Forelimb muscle (tissue), 1 donor: ENCODE data around the gene RPS27. TPM values are rescaled to one million over a fixed set of nuclear protein-coding genes. Genes with fewer than 3 reads are reported as not detected.
"Not testable (repeated sequence)": the region's sequence is repeated elsewhere in the genome, so short reads cannot be mapped to it uniquely, and the experiment has no call there.

Experiments used
- DNase-seq: peaks from one replicate; pipeline ENCODE4 v3.0.0-alpha.2; 2013; ENCODE audit warnings: low read depth
- polyA plus RNA-seq: library from polyadenylated mRNA; unstranded; fragments of 120-200 nt; gene quantifications from one replicate; pipeline ENCODE4 v1.2.1, GENCODE V29; 2013; ENCODE audit not compliant: insufficient read length

RPS27 gene
- polyA plus RNA-seq, 1 donor: 3,622 TPM

DNA sequence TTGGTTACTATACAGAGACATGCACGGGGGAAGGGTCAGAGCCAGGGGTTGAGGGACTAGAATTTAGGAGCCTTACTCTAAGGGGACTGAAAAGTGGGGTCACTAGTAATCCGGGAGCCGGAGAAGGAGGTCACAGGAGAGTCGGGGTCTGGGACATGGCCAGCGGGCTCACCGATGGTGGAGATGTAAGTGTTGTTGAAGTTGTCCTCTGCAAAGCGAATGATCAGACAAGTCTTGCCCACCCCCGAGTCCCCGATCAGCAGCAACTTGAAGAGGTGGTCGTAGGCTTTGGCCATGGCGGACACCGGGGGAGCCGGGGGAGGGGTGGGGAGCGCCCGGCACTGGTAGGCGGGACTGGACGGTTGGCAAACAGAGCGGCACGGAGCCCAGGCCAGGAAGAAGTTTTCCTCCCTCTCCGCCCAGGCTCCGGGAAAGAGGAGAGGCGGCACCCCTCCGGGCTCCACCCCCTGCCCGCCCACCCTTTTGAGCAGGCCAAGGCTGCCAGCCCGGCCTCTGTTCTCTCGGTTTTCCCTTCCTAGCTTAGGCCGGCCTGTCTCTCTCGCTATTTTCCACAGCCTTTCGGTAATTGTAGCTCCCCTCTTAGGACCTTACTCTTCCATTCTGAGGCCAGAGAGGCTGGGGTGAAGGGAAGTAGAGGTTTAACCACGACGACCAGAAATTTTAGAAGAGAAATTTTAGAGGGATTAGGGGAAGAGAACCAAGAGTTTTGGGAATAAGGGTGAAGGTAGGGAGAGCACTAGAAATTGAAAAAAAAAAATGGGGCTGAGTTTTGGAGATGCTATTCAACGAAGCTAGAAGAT, 4.4 kb upstream of the RPS27 start, which contains the start of gene RAB13:
TSS of gene RAB13 (minus strand) at position 399 of the 821 bp plus-strand sequence. CDS start at position 296, 103 bp downstream.
- no peak for DNase-seq

DNA sequence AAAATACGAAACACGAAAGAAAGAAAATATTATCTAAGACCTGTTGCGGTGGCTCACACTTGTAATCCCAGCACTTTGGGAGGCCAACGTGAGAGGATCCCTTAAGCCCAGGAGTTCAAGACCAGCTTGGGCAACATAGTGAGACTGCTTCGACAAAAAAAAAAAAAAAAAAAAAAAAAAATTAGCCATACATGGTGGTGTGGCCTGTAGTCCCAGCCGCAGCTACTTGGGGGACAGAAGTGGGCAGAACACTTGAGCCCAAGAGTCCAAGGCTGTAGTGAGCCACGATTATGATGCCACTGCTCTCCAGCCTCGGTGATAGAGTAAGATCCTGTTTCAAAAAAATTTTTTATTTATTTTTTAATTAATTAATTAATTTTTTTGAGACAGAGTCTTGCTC, 2.9 kb upstream of the RPS27 start:
- no peak for DNase-seq

DNA sequence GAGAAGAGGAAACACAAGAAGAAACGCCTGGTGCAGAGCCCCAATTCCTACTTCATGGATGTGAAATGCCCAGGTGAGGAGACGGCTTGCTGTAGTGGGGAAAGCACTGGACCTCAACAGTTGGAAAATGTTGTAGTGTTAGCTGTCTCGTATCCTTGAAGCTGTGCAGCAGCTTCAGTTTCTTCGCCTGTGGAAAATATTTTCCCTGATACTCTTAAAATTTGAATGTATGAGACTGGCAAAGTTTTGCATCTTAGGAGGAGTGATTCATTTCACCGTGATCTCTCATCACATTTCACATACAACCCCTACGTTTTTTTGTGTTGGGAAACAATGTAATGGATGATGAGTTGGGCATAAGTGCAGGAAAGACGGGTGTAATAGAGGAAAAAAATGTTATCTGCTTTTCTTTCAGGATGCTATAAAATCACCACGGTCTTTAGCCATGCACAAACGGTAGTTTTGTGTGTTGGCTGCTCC, 629 bp downstream of the RPS27 start:
- DNase-seq: no peak

DNA sequence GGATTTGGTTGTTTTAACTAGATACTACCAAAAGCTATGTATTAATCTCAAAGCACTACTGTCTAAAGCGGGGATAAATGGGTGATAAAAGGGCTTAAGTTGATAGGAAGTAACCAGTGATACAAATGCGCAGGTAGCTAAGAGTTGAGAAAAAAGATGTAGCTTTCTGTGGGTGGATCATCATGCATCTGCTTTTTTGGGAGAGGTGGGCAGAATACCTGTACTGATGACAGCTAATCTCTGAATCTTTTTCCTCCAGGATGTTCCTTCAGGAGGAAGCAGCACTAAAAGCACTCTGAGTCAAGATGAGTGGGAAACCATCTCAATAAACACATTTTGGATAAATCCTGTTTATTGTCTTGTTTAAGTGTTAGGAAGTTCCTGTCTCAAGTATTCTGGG, 1.2 kb downstream of the RPS27 start:
- DNase-seq: no peak

DNA sequence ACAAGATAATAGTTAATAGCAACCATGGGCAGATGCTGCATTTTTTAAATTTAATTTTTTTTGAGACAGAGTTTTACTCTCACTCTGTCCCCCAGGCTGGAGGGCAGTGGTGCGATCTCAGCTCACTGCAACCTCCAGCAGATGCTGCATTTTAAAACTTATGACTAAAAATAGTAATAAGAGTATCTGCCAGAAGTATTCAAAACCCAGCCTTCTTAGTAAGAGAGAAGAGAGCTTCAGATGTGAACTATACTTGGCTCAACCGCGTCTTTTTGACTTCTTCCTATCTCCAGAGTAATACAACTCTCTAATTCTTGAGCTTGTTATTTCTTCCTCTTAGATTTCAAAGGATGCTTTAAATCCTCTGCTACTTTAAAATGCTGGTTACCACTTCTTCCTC, 4.6 kb downstream of the RPS27 start:
- DNase-seq: no peak

DNA sequence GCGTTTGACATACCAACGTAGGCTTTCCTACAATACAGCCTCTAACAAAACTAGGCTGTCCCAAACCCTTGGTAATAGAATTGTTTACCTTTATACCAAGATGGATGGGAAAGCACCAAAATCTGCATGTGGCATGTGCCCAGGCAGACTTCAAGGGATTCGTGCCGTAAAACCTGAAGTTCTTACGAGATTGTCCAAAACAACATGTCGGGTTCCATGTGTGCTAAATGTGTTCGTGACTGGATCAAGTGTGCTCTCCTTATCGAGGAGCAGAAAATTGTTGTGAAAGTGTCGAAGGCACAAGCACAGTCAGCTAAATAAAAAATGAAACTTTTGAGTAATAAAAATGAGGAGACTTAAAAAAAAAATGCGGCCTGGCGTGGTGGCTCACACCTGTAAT, 5.1 kb downstream of the RPS27 start:
- no peak for DNase-seq

DNA sequence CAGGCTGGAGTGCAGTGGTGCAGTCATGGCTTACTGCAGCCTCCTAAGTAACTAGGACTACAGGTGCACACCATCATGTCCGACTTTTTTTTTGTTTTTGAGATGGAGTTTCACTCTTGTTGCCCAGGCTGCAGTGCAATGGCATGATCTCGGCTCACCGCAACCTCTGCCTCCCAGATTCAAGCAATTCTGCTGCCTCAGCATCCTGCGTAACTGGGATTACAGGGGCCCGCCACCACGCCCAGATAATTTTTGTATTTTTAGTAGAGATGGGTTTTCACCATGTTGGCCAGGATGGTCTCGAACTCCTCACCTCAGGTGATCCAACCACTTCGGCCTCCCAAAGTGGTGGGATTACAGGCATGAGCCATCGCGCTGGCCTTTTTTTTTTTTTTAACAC, 6.3 kb downstream of the RPS27 start:
- DNase-seq: not testable (repeated sequence)

DNA sequence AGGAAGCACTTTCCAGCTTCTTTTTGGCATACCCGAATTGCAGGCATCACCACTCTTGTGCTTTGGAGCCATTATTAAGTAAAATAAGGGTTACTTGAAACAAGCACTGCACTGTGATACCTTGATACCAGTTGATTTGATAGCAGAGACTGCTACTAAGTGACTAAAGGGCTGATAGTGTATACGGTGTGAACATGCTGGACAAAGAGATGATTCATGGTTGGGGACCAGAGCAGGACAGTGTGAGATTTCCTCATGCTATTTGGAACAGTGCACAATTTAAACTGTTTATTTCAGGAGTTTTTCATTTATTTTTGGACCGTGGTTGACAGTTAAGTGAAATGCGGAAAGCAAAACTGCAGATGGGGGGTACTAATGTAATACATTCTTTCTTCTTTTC, 9.9 kb downstream of the RPS27 start:
- no peak for DNase-seq

DNA sequence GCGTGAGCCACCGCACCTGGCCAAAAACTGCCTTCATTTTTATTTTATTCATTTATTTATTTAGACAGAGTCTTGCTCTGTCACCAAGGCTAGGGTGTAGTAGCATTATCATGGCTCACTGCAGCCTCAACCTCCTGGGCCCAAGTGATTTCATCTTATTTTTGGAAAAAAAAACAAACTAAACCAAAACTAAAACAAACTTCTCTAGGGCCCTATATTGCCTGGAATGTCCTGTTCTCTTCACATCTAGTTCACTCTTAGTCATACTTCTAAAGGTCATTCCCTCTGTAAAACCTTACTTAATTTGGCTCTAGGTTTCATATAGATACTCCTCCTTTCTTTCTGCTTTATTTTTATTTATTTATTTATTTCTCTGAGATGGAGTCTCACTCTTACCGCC, 15.6 kb downstream of the RPS27 start:
- no peak for DNase-seq

DNA sequence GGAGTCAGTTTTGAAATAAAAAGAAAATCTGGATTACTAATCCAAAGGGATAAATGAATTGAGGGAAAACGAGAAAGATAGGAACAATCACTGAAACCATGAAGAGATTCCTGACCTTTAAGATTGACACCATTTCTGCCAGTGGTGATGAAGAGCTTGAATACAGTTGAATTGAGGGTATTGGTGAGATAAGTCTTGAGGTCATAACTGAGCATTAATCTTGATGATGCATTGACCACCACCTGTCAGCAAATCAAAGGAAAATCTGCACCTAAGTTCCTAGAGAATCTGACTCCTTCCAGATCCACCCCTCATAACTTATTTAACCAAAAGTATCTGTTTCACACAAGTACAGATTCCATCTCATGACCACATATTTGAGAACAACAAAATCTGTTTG, 21.6 kb downstream of the RPS27 start:
- DNase-seq: no peak

DNA sequence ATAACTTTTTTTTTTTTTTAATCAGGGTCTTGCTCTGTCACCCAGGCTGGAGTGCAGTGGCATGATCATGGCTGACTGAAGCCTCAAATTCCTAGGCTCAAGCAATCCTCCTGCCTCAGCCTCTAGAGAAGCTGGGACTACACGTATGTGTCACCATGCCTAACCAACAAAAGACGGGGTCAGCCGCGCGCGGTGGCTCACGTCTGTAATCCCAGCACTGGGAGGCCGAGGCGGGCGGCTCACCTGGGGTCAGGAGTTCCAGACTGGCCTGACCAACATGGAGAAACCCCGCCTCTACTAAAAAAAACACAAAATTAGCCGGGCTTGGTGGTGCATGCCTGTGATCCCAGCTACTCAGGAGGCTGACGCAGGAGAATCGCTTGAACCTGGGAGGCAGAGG, 22.0 kb downstream of the RPS27 start:
- not testable (repeated sequence) for DNase-seq

DNA sequence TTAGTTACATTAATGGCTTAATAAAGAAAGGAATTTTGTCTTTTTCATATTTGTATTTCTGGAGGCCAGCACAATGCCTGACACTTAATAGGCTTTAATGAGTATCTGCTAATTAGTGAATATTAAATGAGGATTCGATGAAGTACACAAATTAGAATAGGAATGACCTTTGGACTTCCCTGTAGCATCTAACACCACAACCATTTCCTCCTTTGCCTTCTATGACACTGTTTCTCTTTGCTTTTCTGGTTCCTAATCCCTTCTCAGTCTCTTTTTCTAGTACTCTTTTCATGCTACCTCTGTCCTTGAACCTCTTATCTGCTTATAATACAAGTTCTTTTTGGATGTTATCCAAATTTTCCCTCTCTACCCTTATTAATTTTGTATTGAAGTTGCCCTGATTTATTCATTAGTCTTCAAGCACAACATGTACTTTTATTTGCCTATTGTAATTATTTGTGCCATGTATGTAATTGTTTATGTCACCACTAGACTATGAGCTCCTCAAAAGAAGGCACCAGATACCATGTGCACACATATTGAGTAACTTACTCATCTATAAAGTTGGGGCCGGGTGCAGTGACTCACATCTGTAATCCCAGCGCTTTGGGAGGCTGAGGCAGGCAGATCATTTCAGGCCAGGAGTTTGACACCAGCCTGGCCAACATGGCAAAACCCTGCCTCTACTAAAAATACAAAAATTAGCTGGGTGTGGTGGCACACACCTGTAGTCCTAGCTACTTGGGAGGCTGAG, 23.8 kb downstream of the RPS27 start:
- no peak for DNase-seq

DNA sequence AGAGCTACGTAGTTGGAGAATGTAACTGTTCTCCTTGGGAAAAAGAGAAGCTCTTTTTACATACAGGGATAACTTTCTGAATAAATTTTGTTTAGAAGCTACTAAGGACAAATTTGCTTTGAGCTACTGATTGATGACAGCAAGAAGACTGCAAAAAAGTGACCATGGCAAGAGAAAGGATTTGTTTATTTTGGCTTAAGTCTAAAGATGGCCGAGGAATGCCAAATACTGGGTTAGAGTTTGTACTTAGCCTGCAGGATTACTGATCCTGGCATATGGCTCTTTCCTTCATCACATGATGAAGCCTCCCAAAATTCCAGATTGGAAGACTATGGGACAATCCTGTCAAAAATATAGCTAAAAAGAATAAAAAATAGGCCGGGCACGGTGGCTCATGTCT, 28.7 kb downstream of the RPS27 start:
- DNase-seq: no peak

DNA sequence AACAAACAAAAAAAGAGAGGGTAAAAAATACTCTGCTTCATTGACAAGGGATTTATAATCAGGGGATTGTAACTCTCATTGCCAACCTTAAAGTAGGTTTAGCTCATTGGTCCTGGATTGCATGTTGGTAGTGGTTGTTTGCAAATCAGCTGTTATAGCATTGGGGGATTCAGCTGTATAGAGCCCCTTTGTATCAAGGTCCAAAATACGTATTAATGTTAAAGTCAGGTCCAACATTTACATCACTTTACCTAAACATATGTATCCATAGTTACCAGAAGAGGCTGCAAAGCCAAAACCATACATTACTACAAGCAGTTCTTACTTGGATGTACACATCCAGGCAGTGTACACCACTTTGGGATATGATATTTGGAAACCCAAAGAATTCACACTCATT, 29.4 kb downstream of the RPS27 start:
- DNase-seq: no peak

DNA sequence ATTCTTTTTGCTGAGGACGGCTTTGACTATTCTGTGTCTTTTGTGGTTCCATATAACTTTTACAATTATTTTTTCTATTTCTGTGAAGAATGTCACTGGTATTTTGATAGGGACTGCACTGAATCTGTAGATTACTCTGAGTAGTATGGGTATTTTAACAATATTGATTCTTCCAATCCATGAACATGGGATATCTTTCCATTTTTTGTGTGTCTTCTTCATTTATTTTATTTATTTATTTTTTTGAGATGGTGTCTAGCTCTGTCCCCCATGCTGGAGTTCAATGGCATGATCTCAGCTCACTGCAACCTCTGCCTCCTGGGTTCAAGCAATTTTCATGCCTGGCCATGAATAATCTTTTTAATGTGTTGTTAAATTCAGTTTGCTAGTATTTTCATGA, 43.1 kb downstream of the RPS27 start:
- not testable (repeated sequence) for DNase-seq

Other genes with a start within 250 kb of the RPS27 start
- gene SLC27A3, start 215.4 kb upstream of the RPS27 start, polyA plus RNA-seq: 18.1 TPM
- 18.1 TPM for gene GATAD2B, start 67.8 kb upstream of the RPS27 start, polyA plus RNA-seq
- 28.6 TPM for gene DENND4B, start 44.0 kb upstream of the RPS27 start, polyA plus RNA-seq
- gene CRTC2, start 32.1 kb upstream of the RPS27 start, polyA plus RNA-seq: 23.5 TPM
- 37.4 TPM for gene SLC39A1, start 27.2 kb upstream of the RPS27 start, polyA plus RNA-seq
- 11.1 TPM for gene CREB3L4, start 22.9 kb upstream of the RPS27 start, polyA plus RNA-seq
- 75.7 TPM for gene JTB, start 13.1 kb upstream of the RPS27 start, polyA plus RNA-seq
- 70.3 TPM for gene RAB13, start 4.4 kb upstream of the RPS27 start, polyA plus RNA-seq
- 0.03 TPM for gene NUP210L, start 164.3 kb downstream of the RPS27 start, polyA plus RNA-seq
- 535 TPM for gene TPM3, start 201.3 kb downstream of the RPS27 start, polyA plus RNA-seq
- gene CFAP141, start 215.6 kb downstream of the RPS27 start, polyA plus RNA-seq: not detected
- 97.8 TPM for gene UBAP2L, start 230.2 kb downstream of the RPS27 start, polyA plus RNA-seq